Body of pancreas (tissue), 4 donors: ENCODE measurements around the gene DPYD. TPM values are rescaled to one million over a fixed set of nuclear protein-coding genes. Genes with fewer than 3 reads are reported as not detected.

Experiments
- ATAC-seq: fragments of 150-250 bp; one replicate; pipeline ENCODE4 v1.9.1; 2016
- DNase-seq, 4 donors: peaks; one replicate each; pipeline ENCODE4 v3.0.0-alpha.2; 2019
- H3K27ac ChIP-seq, 4 donors: fragments of 200-600 bp; sonication (generic); 1 replicate in 3 of 4; 2 replicates in 1 of 4; pipeline versions ENCODE4 v1.5.1 to v1.6.1; 2016 to 2019; ENCODE audit warnings: mild to moderate bottlenecking in 1 of 4, mixed read lengths in 1 of 4, moderate library complexity in 1 of 4
- H3K27me3 ChIP-seq, 2 donors: fragments of 200-600 bp; sonication (generic); one replicate each; pipeline ENCODE4 v1.6.0; 2016; ENCODE audit warnings: mild to moderate bottlenecking in 1 of 2
- H3K36me3 ChIP-seq, 2 donors: fragments of 200-600 bp; sonication (generic); replicated peaks in 1 of 2; 2 replicates each; pipeline ENCODE4 v1.5.1; 2016; ENCODE audit warnings: low read depth in 2 of 2; ENCODE audit not compliant: insufficient read depth in 1 of 2
- H3K4me1 ChIP-seq: fragments of 200-600 bp; sonication (generic); one replicate; pipeline ENCODE4 v1.6.0; 2016
- H3K4me3 ChIP-seq, 2 donors: fragments of 200-600 bp; sonication (generic); 1 replicate in 1 of 2; 2 replicates in 1 of 2; pipeline ENCODE4 v1.5.1; 2016 to 2019
- H3K9me3 ChIP-seq, 3 donors: fragments of 200-600 bp; sonication (generic); 1 replicate in 2 of 3; 2 replicates in 1 of 3; pipeline ENCODE4 v1.5.1; 2016
- CTCF ChIP-seq, 7 experiments: fragments of 450-650 bp in 4 of 7; fragments of 200-600 bp in 3 of 7; sonication (generic) in 3 of 7; IDR thresholded peaks; one replicate each; pipeline ENCODE4 v1.5.1; 2016 to 2019; ENCODE audit warnings: antibody characterized with exemption in 7 of 7
- POLR2A ChIP-seq, 3 donors: fragments of 450-650 bp; IDR thresholded peaks; one replicate each; pipeline ENCODE4 v1.6.1; 2016; ENCODE audit warnings: antibody characterized with exemption in 3 of 3, mild to moderate bottlenecking in 2 of 3
- WGBS, 2 donors: methylation state at CpG; one replicate each; pipeline ENCODE4 v1.1.5; 2017; 5-methylcytosine and 5-hydroxymethylcytosine counted together
- intact Hi-C: fragments of 100-400 bp; cut with DNase I; formaldehyde crosslinking; loops from one replicate; pipeline ENCODE4 v1.15.1; 2023
- total RNA-seq, 2 donors: library from RNA; depleted of rRNA; stranded (reverse); fragments of >200 nt; gene quantifications; one replicate each; pipeline ENCODE4 v1.1.0, GENCODE V29; 2016

The DPYD gene
- total RNA-seq, 2 donors from 2014 or later: 13.8 to 17.1 TPM

DNA sequence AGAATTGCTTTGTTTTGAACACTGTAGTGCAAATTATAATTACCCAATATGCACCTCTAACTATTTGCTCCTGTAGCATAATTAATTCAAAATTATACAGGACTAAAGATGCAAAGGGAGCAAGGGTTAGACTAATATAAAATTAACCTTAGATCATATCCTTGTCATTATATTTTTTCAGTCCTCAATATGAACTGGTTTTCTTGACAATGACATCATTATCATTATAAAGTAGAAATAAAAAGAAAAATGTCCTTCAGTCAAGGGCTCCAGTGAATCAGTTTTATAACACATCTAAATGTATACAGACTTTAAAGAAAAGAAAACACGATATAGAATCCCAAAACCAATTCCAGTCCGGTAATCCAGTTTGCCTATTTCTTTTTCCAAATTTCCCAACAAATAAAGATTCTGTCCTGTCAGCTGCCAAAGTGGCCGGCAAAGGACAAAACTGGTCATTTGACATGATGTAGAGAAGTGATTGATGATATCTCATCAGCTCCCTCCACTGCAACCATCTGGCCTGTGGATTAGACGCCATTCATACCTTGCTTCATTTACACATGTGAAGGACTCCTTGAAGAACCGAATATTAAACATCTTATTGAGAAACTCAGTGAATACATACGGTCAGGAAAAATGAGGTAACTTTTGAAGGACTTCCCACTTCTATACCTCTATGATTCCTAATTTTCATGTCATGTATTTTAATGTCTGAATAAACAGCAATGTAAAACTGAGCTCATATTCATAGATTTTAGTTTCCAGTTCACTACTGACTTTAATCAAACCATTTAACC lies 15.5 kb downstream of the DPYD start:
- TF ChIP-seq CTCF (IDR thresholded peaks at IDR 0.05): no peak
- TF ChIP-seq POLR2A (IDR thresholded peaks at IDR 0.05): no peak
- no peak for DNase-seq
- 80 to 81% methylated on average over 6 of the region's 6 CpGs for WGBS, 2 donors
- H3K4me1 ChIP-seq: no peaks in the 10 kb centered on the region
- no peaks in the 10 kb centered on the region for H3K9me3 ChIP-seq
- ATAC-seq: no peak
- no peaks in the 10 kb centered on the region for H3K27me3 ChIP-seq
- no peak overlapping the region for H3K27ac ChIP-seq
- H3K4me3 ChIP-seq: no peak overlapping the region
- intact Hi-C loops: no loop called here
- no peaks in the 10 kb centered on the region for H3K36me3 ChIP-seq

GRCh38 chr1:97904534-97904933 lies 16.3 kb downstream of the DPYD start:
- TF ChIP-seq POLR2A (IDR thresholded peaks at IDR 0.05) (no peak), CTCF (IDR thresholded peaks at IDR 0.05) (no peak)
- H3K4me3 ChIP-seq: no peak overlapping the region
- DNase-seq: no peak
- no peak for ATAC-seq
- intact Hi-C loops: no loop called here
- H3K27ac ChIP-seq: no peak overlapping the region
- no peaks in the 10 kb centered on the region for H3K9me3 ChIP-seq
- H3K36me3 ChIP-seq: no peaks in the 10 kb centered on the region
- H3K27me3 ChIP-seq: no peaks in the 10 kb centered on the region
- H3K4me1 ChIP-seq: no peaks in the 10 kb centered on the region

GRCh38 chr1:97903626-97904025 lies 17.2 kb downstream of the DPYD start:
- H3K27ac ChIP-seq: no peak overlapping the region
- H3K9me3 ChIP-seq: peaks cover 0 to 7% (median 0%) of the 10 kb centered on the region in 3 donors
- TF ChIP-seq CTCF (IDR thresholded peaks at IDR 0.05) (no peak), POLR2A (IDR thresholded peaks at IDR 0.05) (no peak)
- H3K27me3 ChIP-seq: no peaks in the 10 kb centered on the region
- H3K4me3 ChIP-seq: no peak overlapping the region
- WGBS, 2 donors: 20 to 26% methylated on average over 1 of the region's 1 CpG
- no peaks in the 10 kb centered on the region for H3K4me1 ChIP-seq
- ATAC-seq: no peak
- no peak for DNase-seq
- intact Hi-C loops: no loop called here
- no peaks in the 10 kb centered on the region for H3K36me3 ChIP-seq

DNA sequence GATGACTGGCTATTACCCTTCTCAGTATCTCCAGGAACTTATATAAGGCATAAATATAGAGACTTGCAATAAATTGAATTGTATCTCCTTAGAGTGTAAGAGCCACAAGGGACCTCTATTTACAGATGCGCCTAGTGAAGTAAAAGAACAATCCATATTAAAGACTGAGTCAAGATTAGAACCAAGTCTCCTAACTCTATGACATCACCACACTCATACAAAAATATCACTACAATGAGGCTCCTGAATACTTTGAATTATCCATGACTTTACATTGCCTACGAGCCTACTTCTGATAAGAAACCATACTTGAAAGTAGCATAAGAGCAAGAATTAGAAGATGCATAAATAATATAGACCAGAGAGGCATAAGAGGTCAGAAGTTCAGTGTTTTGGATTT lies 18.8 kb downstream of the DPYD start:
- Histone ChIP-seq H3K4me1 (no peaks in the 10 kb centered on the region), H3K36me3 (no peaks in the 10 kb centered on the region), H3K4me3 (no peak overlapping the region), H3K9me3 (peaks cover 0 to 7% (median 0%) of the 10 kb centered on the region in 3 donors), H3K27ac (no peak overlapping the region), H3K27me3 (no peaks in the 10 kb centered on the region)
- intact Hi-C loops: no loop called here
- TF ChIP-seq CTCF (IDR thresholded peaks at IDR 0.05) (no peak), POLR2A (IDR thresholded peaks at IDR 0.05) (no peak)
- 89 to 91% methylated on average over 2 of the region's 2 CpGs for WGBS, 2 donors
- no peak for DNase-seq
- no peak for ATAC-seq
